Thymus (tissue), 11 donors: ENCODE results near the gene PPP2R3B. TPM values are rescaled to one million over a fixed set of nuclear protein-coding genes. Genes with fewer than 3 reads are reported as not detected.

ENCODE experiments used
- DNase-seq, 9 donors: peaks; one replicate each; pipeline ENCODE4 v3.0.0-alpha.2; 2013; ENCODE audit warnings: low spot score in 9 of 9, low read depth in 6 of 9, missing footprints in 1 of 9
- H3K27ac ChIP-seq, 2 donors: one replicate each; pipeline ENCODE4 v1.5.1; 2013; ENCODE audit warnings: control low read depth in 1 of 2, low read depth in 1 of 2, low read length in 1 of 2, mild to moderate bottlenecking in 1 of 2, moderate library complexity in 1 of 2
- H3K27me3 ChIP-seq, 2 donors: one replicate each; pipeline ENCODE4 v1.5.1; 2013; ENCODE audit warnings: low read length in 1 of 2; ENCODE audit not compliant: control insufficient read depth in 2 of 2, insufficient read depth in 1 of 2
- H3K36me3 ChIP-seq, 2 donors: one replicate each; pipeline ENCODE4 v1.5.1; 2013; ENCODE audit warnings: low read length in 1 of 2, mild to moderate bottlenecking in 1 of 2, moderate library complexity in 1 of 2; ENCODE audit not compliant: control insufficient read depth in 2 of 2, insufficient read depth in 2 of 2
- H3K4me1 ChIP-seq, 2 donors: one replicate each; pipeline ENCODE4 v1.5.1; 2013; ENCODE audit warnings: low read length in 2 of 2; ENCODE audit not compliant: control insufficient read depth in 2 of 2, insufficient read depth in 2 of 2
- H3K4me3 ChIP-seq, 2 donors: one replicate each; pipeline ENCODE4 v1.5.1; 2013; ENCODE audit warnings: low read length in 2 of 2, control low read depth in 1 of 2, mild to moderate bottlenecking in 1 of 2
- H3K9me3 ChIP-seq, 2 donors: one replicate each; pipeline ENCODE4 v1.5.1; 2013; ENCODE audit warnings: low read length in 1 of 2, mild to moderate bottlenecking in 1 of 2; ENCODE audit not compliant: control insufficient read depth in 2 of 2, insufficient read depth in 1 of 2
- WGBS: extraction: QIAGEN DNeasy Blood & Tissue Kit; methylation state at CpG from one replicate; pipeline ENCODE4 v1.1.7; 2013; 5-methylcytosine and 5-hydroxymethylcytosine counted together
- polyA plus RNA-seq: library from polyadenylated mRNA; stranded (reverse); fragments of 200-250 nt; gene quantifications from one replicate; pipeline ENCODE4 v1.2.3, GENCODE V29; 2013
- total RNA-seq: library from RNA; stranded (reverse); fragments of 120-200 nt; gene quantifications from one replicate; pipeline ENCODE4 v1.2.4, GENCODE V29; 2013
- donor health status: healthy.

PPP2R3B gene
- total and polyA plus RNA-seq, 2 donors = 54.1 to 88.5 TPM

DNA sequence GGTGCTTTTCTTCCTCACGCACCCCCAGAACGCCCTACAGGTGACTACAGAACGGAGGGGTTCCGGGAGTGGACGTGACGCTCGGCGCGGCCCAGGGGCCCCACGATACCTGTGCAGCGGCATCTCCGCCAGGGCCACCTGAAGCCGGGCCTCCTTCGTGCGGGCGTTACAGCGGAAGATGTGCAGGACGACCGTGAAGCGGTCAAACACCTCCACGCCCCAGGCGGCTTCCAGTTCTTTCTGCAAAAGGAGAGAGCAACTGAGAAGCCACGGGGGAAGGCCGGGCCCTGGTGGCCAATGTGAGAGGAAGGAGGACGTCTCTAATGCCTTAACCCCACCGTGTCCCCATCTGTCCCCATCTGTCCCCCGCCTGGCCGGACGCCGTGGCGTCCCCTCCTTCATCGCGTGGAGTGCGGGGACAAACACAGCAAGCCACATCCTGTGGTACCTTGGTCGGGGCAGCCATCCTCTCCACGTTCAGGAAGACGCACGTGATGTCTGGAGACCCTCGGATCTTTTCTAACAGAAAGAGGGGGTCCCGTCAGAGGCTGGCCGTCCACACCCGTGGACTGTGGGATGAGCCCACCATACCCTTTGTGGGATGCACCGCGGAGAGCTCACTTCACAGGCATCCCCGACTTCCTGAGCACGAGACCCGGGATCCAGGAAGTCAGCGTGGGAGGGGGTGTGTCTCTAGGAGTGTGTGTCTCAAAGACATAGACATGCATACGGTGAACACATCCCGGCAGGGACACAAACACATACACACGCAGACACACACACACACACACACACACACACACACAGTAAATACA lies 71.7 kb downstream of the PPP2R3B start:
- peaks cover 42 to 65% of the 10 kb centered on the region in 2 donors for H3K36me3 ChIP-seq
- no peak for DNase-seq
- 96% methylated on average over 51 of the region's 51 CpGs for WGBS

DNA sequence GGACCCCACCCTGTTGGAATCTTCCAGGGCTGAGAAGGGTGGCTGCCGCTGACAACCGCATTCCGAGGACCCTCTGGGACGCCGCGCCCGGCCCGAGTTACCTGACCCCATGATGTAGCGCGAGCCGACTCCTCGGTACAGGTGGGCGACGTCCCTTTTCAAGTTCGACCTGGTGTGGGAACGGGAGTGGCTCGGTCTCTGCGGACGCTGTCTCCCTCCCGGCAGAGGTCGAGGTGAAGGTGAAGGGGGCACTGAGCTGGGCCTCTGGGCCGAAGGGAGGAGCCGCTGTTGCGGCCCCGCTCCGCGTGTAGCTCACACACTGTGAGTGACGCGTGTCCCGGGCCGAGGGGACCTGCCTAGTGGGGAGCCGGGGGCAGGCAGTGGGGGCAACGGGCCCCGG lies 72.7 kb downstream of the PPP2R3B start:
- DNase-seq = no peak
- H3K27ac ChIP-seq = no peak overlapping the region
- H3K4me3 ChIP-seq = no peak overlapping the region
- H3K4me1 ChIP-seq = peaks cover 0 to 3% of the 10 kb centered on the region in 2 donors
- H3K36me3 ChIP-seq = peaks cover 47 to 69% of the 10 kb centered on the region in 2 donors
- H3K9me3 ChIP-seq = peaks cover 0 to 8% of the 10 kb centered on the region in 2 donors
- 98% methylated on average over 34 of the region's 34 CpGs for WGBS
- no peaks in the 10 kb centered on the region for H3K27me3 ChIP-seq

More for the DNA sequence above, 71.7 kb downstream of the PPP2R3B start:
- Histone ChIP-seq H3K4me3 (no peak overlapping the region), H3K27me3 (no peaks in the 10 kb centered on the region), H3K27ac (no peak overlapping the region), H3K9me3 (peaks cover 0 to 8% of the 10 kb centered on the region in 2 donors), H3K4me1 (peaks cover 5 to 6% of the 10 kb centered on the region in 2 donors)

DNA sequence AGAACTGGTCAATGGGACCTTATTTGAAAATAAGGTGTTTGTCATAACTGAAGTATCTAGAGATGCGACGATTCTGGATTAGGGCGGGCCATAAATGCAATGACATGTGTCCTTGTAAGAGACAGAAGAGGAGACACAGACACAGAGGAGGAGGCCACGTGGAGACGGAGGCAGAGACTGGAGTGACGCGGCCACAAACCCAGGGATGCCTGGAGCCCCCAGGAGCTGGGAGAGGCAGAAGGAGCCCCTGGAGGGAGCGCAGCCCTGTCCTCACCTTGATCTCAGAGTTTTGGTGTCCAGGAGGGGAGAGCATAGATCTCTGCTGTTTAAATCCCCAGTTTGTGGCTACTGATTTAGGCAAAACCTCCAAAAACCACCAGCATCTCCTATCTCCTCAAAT lies 73.2 kb downstream of the PPP2R3B start:
- no peak for DNase-seq
- no peak overlapping the region for H3K4me3 ChIP-seq
- peaks cover 0 to 8% of the 10 kb centered on the region in 2 donors for H3K9me3 ChIP-seq
- no peaks in the 10 kb centered on the region for H3K27me3 ChIP-seq
- H3K36me3 ChIP-seq = peaks cover 51 to 70% of the 10 kb centered on the region in 2 donors
- H3K27ac ChIP-seq = no peak overlapping the region
- WGBS = 93% methylated on average over 8 of the region's 8 CpGs
- peaks cover 0 to 3% of the 10 kb centered on the region in 2 donors for H3K4me1 ChIP-seq

DNA sequence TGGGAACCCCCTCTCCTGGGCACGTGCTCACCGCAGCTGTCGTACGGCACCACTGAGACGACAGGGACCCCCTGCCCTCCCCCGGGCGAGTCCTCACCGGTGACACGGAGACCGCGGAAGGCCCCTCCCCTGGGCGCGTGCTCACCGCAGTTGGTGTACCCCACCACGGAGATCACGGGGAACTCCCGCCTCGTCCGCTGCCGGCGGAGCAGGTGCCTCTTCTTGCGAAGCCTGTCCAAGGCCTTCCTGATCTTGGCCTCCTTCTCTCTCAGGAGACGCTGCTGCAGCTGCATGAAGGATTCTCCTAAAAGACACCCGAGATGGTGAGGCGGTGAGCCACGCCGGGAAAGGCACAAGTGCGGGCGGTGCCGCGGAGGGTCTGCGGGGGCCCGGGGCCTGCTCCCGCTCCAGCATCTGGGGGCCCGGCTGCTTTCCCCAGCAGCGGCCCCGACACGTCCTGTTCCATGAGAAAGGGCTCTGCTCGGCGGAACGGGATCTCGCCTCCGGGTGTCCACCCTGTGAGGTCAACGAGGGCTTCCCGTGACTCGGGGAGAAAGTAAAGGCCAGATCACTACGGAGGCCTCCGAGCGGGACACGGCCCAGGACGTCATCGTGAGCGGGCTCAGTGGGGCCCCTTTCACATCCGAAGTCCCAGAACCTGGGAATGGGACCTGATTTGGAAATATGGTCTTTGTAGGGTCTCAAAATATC lies 73.9 kb downstream of the PPP2R3B start:
- Histone ChIP-seq H3K27me3 (no peaks in the 10 kb centered on the region), H3K4me1 (peaks cover 0 to under 1% of the 10 kb centered on the region in 2 donors), H3K9me3 (peaks cover 0 to 5% of the 10 kb centered on the region in 2 donors), H3K27ac (no peak overlapping the region), H3K36me3 (peaks cover 54 to 70% of the 10 kb centered on the region in 2 donors), H3K4me3 (no peak overlapping the region)
- no peak for DNase-seq
- 95% methylated on average over 54 of the region's 54 CpGs for WGBS

DNA sequence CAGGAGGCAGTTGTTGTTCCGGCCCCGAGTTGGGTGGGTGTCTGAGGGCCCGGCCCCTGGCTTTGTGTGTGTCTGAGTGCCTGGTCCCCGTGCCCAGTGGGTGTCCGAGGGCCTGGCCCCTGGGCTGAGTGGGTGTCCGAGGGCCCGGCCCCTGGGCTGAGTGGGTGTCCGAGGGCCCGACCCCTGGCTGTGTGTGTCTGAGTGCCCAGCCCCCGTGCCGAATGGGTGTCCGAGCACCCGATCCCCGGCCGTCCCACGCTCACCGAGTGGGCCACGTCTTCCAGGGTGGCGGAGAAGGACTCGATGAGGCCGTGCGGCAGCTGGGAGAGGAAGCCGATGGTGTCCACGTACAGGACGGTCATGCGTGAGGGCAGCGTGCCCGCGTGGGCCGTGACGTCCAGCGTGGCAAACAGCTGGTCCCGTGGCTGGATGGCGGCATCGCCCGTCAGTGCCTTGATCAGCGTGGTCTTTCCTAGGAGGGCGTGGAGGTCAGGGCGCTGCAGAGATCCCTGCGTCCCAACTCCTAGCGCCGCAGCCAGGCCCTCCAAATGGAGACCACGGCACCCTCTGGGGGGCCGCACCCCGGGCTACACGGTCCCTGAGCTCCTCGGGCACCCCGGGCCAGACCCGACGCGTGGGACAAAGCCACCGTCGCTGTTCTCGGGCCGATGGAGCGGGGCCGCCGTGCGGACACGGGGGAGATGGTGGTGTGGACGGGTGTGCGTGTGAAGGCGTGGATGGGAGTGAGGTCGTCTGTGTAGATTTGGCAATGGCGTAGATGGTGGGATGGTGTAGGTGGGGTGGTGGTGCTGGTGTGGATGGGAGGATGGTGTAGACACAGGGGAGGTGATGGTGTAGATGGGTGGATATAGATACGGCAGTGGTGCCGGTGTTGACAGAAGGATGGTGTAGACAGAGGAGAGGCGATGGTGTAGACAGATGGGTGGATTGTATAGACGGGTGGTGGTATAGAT lies 75.3 kb downstream of the PPP2R3B start:
- Histone ChIP-seq H3K27ac (no peak overlapping the region), H3K36me3 (peaks cover 64 to 74% of the 10 kb centered on the region in 2 donors), H3K9me3 (peaks cover 0 to 3% of the 10 kb centered on the region in 2 donors), H3K27me3 (no peaks in the 10 kb centered on the region), H3K4me3 (no peak overlapping the region), H3K4me1 (no peaks in the 10 kb centered on the region)
- DNase-seq = no peak
- WGBS = 97% methylated on average over 69 of the region's 69 CpGs

DNA sequence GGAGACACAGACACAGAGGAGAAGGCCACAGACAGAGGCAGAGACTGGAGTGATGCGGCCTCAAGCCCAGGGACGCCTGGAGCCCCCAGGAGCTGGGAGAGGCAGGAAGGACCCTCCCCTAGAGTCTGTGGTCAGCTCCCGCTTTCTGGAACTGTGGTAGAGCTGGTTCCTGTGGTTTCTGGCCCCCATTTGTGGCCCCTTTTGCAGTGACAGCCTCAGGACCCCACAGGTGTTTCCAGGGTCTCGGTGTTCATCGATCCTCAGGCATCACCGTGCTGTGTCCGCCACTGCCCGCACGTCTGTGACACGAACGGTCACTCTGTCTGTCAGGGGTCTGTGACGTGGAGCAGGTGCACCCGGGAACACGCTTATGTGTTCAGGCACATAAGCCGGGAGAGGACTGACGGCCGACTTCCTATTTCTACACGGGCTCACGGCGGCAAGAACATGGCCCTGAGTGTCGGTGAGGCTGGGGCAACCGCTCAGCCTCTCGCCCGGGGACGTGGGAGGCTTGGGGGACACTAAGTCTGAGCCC lies 76.0 kb downstream of the PPP2R3B start:
- H3K4me1 ChIP-seq = no peaks in the 10 kb centered on the region
- H3K9me3 ChIP-seq = peaks cover 0 to 3% of the 10 kb centered on the region in 2 donors
- peaks cover 67 to 75% of the 10 kb centered on the region in 2 donors for H3K36me3 ChIP-seq
- WGBS = 93% methylated on average over 25 of the region's 25 CpGs
- H3K27ac ChIP-seq = no peak overlapping the region
- H3K27me3 ChIP-seq = no peaks in the 10 kb centered on the region
- no peak for DNase-seq
- H3K4me3 ChIP-seq = no peak overlapping the region

DNA sequence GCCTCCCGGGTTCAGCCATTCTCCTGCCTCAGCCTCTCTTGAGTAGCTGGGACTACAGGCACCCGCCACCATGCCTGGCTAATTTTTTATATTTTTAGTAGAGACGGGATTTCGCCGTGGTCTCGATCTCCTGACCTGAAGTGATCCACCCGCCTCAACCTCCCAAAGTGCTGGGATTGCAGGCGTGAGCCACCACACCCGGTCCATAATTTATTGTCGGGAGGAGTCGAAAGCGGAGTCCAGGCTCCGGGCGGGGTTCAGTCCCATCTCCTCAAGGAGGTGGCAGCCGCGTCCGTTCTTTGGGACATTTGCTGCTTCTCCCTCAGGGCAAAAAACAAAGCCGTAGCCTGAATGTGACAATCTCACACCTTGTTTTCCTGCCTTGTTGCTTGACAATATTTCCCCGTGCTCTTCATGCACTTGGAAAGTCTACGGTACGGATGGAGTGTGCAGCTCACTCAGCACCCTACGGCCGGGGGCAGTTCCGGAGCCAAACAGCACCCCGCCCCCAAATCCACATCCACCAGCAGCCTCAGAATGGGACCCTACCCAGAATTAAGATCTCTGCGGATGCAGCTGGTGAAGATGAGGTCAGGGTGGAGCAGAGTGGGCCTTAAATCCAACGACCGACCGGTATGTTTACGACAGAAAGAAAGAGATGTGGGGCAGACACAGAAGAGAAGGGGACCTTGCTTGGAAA lies 77.7 kb downstream of the PPP2R3B start:
- H3K4me3 ChIP-seq = no peak overlapping the region

More for the DNA sequence above, 77.7 kb downstream of the PPP2R3B start:
- Histone ChIP-seq H3K27me3 (no peaks in the 10 kb centered on the region), H3K4me1 (no peaks in the 10 kb centered on the region), H3K36me3 (peaks cover 64 to 70% of the 10 kb centered on the region in 2 donors), H3K9me3 (no peaks in the 10 kb centered on the region), H3K27ac (no peak overlapping the region)
- no peak for DNase-seq
- 96% methylated on average over 30 of the region's 30 CpGs for WGBS
